ENCODE results near the gene CUX1.

The CUX1 gene

GRCh38 chr7:101937717-101938514 is 120.5 kb downstream of the CUX1 start:
- no peak for DNase-seq (ENCODE audit: low read depth)

GRCh38 chr7:101939136-101939695 is 121.8 kb downstream of the CUX1 start:
- DNase-seq (ENCODE audit: low read depth): no peak

- no peak for DNase-seq (ENCODE audit: low read depth)
These were observed 122.7 kb downstream of the CUX1 start for GRCh38 chr7:101940151-101940550.

- DNase-seq (ENCODE audit: low read depth): no peak
These were observed 123.4 kb downstream of the CUX1 start for GRCh38 chr7:101940830-101941229.

- no peak for DNase-seq (ENCODE audit: low read depth)
These were observed 124.3 kb downstream of the CUX1 start for GRCh38 chr7:101941481-101942383.

GRCh38 chr7:101942603-101943210 is 125.3 kb downstream of the CUX1 start:
- DNase-seq (ENCODE audit: low read depth): no peak

GRCh38 chr7:101943306-101943705 is 125.9 kb downstream of the CUX1 start:
- no peak for DNase-seq (ENCODE audit: low read depth)

- DNase-seq (ENCODE audit: low read depth): no peak
These were observed 126.6 kb downstream of the CUX1 start for GRCh38 chr7:101943889-101944600.

- DNase-seq (ENCODE audit: low read depth): no peak
These were observed 127.2 kb downstream of the CUX1 start for GRCh38 chr7:101944611-101945010.

- no peak for DNase-seq (ENCODE audit: low read depth)
These were observed 127.8 kb downstream of the CUX1 start for GRCh38 chr7:101945034-101945758.

GRCh38 chr7:101947899-101948298 is 130.5 kb downstream of the CUX1 start:
- no peak for DNase-seq (ENCODE audit: low read depth)

GRCh38 chr7:101948650-101949049 is 131.2 kb downstream of the CUX1 start:
- no peak for DNase-seq (ENCODE audit: low read depth)

GRCh38 chr7:101950450-101951119 is 133.2 kb downstream of the CUX1 start:
- DNase-seq (ENCODE audit: low read depth): no peak

GRCh38 chr7:101951757-101952156 is 134.3 kb downstream of the CUX1 start:
- no peak for DNase-seq (ENCODE audit: low read depth)

- DNase-seq (ENCODE audit: low read depth): no peak
These were observed 135.2 kb downstream of the CUX1 start for GRCh38 chr7:101952355-101953247.

GRCh38 chr7:101953248-101953819 is 135.9 kb downstream of the CUX1 start:
- no peak for DNase-seq (ENCODE audit: low read depth)

- DNase-seq (ENCODE audit: low read depth): no peak
These were observed 137.1 kb downstream of the CUX1 start for GRCh38 chr7:101954499-101954898.

GRCh38 chr7:101956130-101956529 is 138.7 kb downstream of the CUX1 start:
- no peak for DNase-seq (ENCODE audit: low read depth)

Data from stimulated activated CD8-positive, alpha-beta memory T cell treated with anti-CD3 and anti-CD28 coated beads, Interleukin-12 subunit alpha, Interleukin-12 subunit beta, amount 100 ng/mL, for 1 hour (primary cell).